HL-60 (cell line): ENCODE data around the gene HS3ST4.

Experiments used
- DNase-seq, 2 experiments: peaks; one replicate each; pipeline ENCODE4 v3.0.0-alpha.2; 2010 to 2020; ENCODE audit warnings: low read depth in 1 of 2, low spot score in 1 of 2
- H3K27ac ChIP-seq: fragments of 250-450 bp; sonication (Bioruptor Pico); replicated peaks from 2 replicates; pipeline ENCODE4 v1.5.1; 2020; ENCODE audit warnings: mild to moderate bottlenecking, moderate library complexity
- H3K27me3 ChIP-seq: fragments of 250-450 bp; sonication (Bioruptor Pico); 2 replicates; pipeline ENCODE4 v1.5.1; 2021; ENCODE audit warnings: mild to moderate bottlenecking, moderate library complexity; ENCODE audit not compliant: insufficient read depth, poor library complexity, severe bottlenecking
- H3K4me3 ChIP-seq: replicated peaks from 2 replicates; pipeline ENCODE4 v1.5.1; 2011; ENCODE audit warnings: mild to moderate bottlenecking, control low read depth, low read length; ENCODE audit not compliant: insufficient read depth
- CTCF ChIP-seq: IDR thresholded peaks from one replicate; pipeline ENCODE4 v1.5.1; 2011; ENCODE audit warnings: low read length, control low read depth, inconsistent platforms; ENCODE audit not compliant: insufficient read depth
- GABPA ChIP-seq: IDR thresholded peaks from 2 replicates; pipeline ENCODE4 v1.6.1; 2012; ENCODE audit warnings: low read depth
- POLR2AphosphoS5 ChIP-seq: IDR thresholded peaks from 2 replicates; pipeline ENCODE4 v1.6.1; 2012; ENCODE audit warnings: low read depth
- REST ChIP-seq: IDR thresholded peaks from 2 replicates; pipeline ENCODE4 v1.6.1; 2012; ENCODE audit warnings: low read depth; ENCODE audit not compliant: insufficient replicate concordance
- SPI1 ChIP-seq: IDR thresholded peaks from 2 replicates; pipeline ENCODE4 v1.6.1; 2012; ENCODE audit warnings: low read depth, mild to moderate bottlenecking, borderline replicate concordance

Gene HS3ST4

GRCh38 chr16:25875956-25876598, 184.3 kb downstream of the HS3ST4 start:
- no peak overlapping the region for H3K4me3 ChIP-seq
- no peak for DNase-seq
- TF ChIP-seq POLR2AphosphoS5, result no peak
- no peak for TF ChIP-seq SPI1
- TF ChIP-seq REST, result no peak
- no peak for TF ChIP-seq GABPA
- no peak for TF ChIP-seq CTCF
- no peaks in the 10 kb centered on the region for H3K27me3 ChIP-seq
- no peak overlapping the region for H3K27ac ChIP-seq

- no peak for TF ChIP-seq GABPA
- TF ChIP-seq CTCF, result no peak
- TF ChIP-seq REST, result no peak
- no peak for TF ChIP-seq SPI1
- no peak for TF ChIP-seq POLR2AphosphoS5
- no peak overlapping the region for H3K27ac ChIP-seq
- no peak overlapping the region for H3K4me3 ChIP-seq
- no peak for DNase-seq
- H3K27me3 ChIP-seq, result no peaks in the 10 kb centered on the region
Measured at GRCh38 chr16:25877103-25877502, 185.3 kb downstream of the HS3ST4 start.

- no peak overlapping the region for H3K27ac ChIP-seq
- TF ChIP-seq CTCF, result no peak
- no peak for TF ChIP-seq SPI1
- no peak for TF ChIP-seq POLR2AphosphoS5
- TF ChIP-seq GABPA, result no peak
- no peak for TF ChIP-seq REST
- no peak overlapping the region for H3K4me3 ChIP-seq
- no peak for DNase-seq
- no peaks in the 10 kb centered on the region for H3K27me3 ChIP-seq
Measured at GRCh38 chr16:25886598-25886997, 194.8 kb downstream of the HS3ST4 start.
